ENCODE results near the gene PDE4B. TPM values are rescaled to one million over a fixed set of nuclear protein-coding genes. Genes with fewer than 3 reads are reported as not detected.

PDE4B gene
- total and polyA plus RNA-seq, 2 of the 13 experiments (the other 11 are each of a cell fraction or from before 2014, with no cell fraction given) = not detected

GRCh38 chr1:66090859-66091457 is 298.3 kb downstream of the PDE4B start:
- no peak for TF ChIP-seq TBL1XR1 (IDR thresholded peaks at IDR 0.05; ENCODE audit: borderline replicate concordance, low read length, partially characterized antibody)
- TF ChIP-seq ZNF207 (IDR thresholded peaks at IDR 0.05; ENCODE audit: borderline replicate concordance) = no peak
- TF ChIP-seq AHDC1 (CRISPR knock-in tag; IDR thresholded peaks at IDR 0.05; ENCODE audit: borderline replicate concordance) = no peak
- TF ChIP-seq ZFP37 (CRISPR knock-in tag; IDR thresholded peaks at IDR 0.05; ENCODE audit: borderline replicate concordance) = no peak
- BruUV-seq (replicated peaks) = no TSS peak
- H3K79me2 ChIP-seq (ENCODE audit: insufficient read depth, low read length) = no peaks in the 10 kb centered on the region
- no peak overlapping the region for H3K4me2 ChIP-seq (ENCODE audit: low read depth, low read length)
- no peak overlapping the region for H2AFZ ChIP-seq (ENCODE audit: low read length)
- no peaks in the 10 kb centered on the region for H3K4me1 ChIP-seq (ENCODE audit: insufficient read depth, low read length)
- ATAC-seq = no peak
- no peaks in the 10 kb centered on the region for H4K20me1 ChIP-seq (ENCODE audit: insufficient read depth, low read length)
- no peak for DNase-seq (ENCODE audit: low spot score)
- CTCF ChIA-PET (ENCODE audit: low intra/inter-chr PET ratio, low total read pairs) = no interaction called here
- in situ Hi-C loops (cut with HindIII; ENCODE audit: extremely low pct_ligation_motif_present, low pct_unique_long_range_greater_than_20kb) = no loop called here
- no peaks in the 10 kb centered on the region for H3K27me3 ChIP-seq (ENCODE audit: control insufficient read depth in 1 of 2, insufficient read depth in 2 of 2, low read length in 2 of 2)
- POLR2A ChIA-PET = no interaction called here
- no peak for FAIRE-seq
- no peak overlapping the region for H3K4me3 ChIP-seq (replicated peaks in 1 of 3; ENCODE audit: insufficient read depth in 1 of 3, low read depth in 2 of 3, low read length in 3 of 3)
- intact Hi-C loops (cut with micrococcal nuclease; ENCODE audit: unreplicated experiment) = no loop called here
- H3K9ac ChIP-seq (ENCODE audit: insufficient read depth, low read depth, low read length) = no peak overlapping the region
- WGBS (ENCODE audit: low lambda C conversion rate) = 15% methylated on average over 7 of the region's 7 CpGs
- no peaks in the 10 kb centered on the region for H3K36me3 ChIP-seq (replicated peaks in 1 of 2; ENCODE audit: control insufficient read depth in 1 of 2, insufficient read depth in 2 of 2, low read length in 2 of 2)
- no peak overlapping the region for H3K27ac ChIP-seq (ENCODE audit: extremely low read length, insufficient read depth, low read length)
- no peaks in the 10 kb centered on the region; the same call in 1 of the 2 replicates for H3K9me3 ChIP-seq (ENCODE audit: low read length)

Data from HepG2 (cell line).